H9 (cell line): ENCODE measurements around the gene ANAPC16. TPM values are rescaled to one million over a fixed set of nuclear protein-coding genes. Genes with fewer than 3 reads are reported as not detected.

Experiments
- DNase-seq: peaks from one replicate; pipeline ENCODE4 v3.0.0-alpha.2; 2017
- H2AFZ ChIP-seq: one replicate; pipeline ENCODE4 v1.6.1; 2013; ENCODE audit warnings: mild to moderate bottlenecking, low read length, control low read depth, moderate library complexity
- H2AK5ac ChIP-seq: 2 replicates; pipeline ENCODE4 v1.6.1; 2013; ENCODE audit warnings: low read length, control low read depth, mixed read lengths; ENCODE audit not compliant: insufficient read length
- H2BK120ac ChIP-seq: one replicate; pipeline ENCODE4 v1.6.1; 2013; ENCODE audit warnings: low read depth, mild to moderate bottlenecking, low read length, control low read depth, inconsistent platforms; ENCODE audit not compliant: poor library complexity, severe bottlenecking
- H2BK12ac ChIP-seq: 2 replicates; pipeline ENCODE4 v1.6.1; 2013; ENCODE audit warnings: low read length, control low read depth, mixed read lengths, low read depth; ENCODE audit not compliant: insufficient read length
- H2BK15ac ChIP-seq: 2 replicates; pipeline ENCODE4 v1.6.1; 2013; ENCODE audit warnings: low read depth, low read length, control low read depth
- H2BK20ac ChIP-seq: one replicate; pipeline ENCODE4 v1.6.1; 2013; ENCODE audit warnings: low read depth, mild to moderate bottlenecking, low read length, control low read depth, inconsistent platforms; ENCODE audit not compliant: poor library complexity, severe bottlenecking
- H2BK5ac ChIP-seq: 2 replicates; pipeline ENCODE4 v1.6.1; 2013; ENCODE audit warnings: low read length, control low read depth, mixed read lengths; ENCODE audit not compliant: insufficient read length
- H3K14ac ChIP-seq: 2 replicates; pipeline ENCODE4 v1.6.1; 2013; ENCODE audit warnings: low read length, control low read depth; ENCODE audit not compliant: insufficient read depth
- H3K18ac ChIP-seq: 2 replicates; pipeline ENCODE4 v1.6.1; 2013; ENCODE audit warnings: low read depth, mild to moderate bottlenecking, mixed read lengths, low read length, control low read depth; ENCODE audit not compliant: insufficient read length
- H3K23ac ChIP-seq: 2 replicates; pipeline ENCODE4 v1.6.1; 2013; ENCODE audit warnings: low read length, control low read depth, mixed read lengths, low read depth; ENCODE audit not compliant: insufficient read length
- H3K23me2 ChIP-seq: 2 replicates; pipeline ENCODE4 v1.6.1; 2013; ENCODE audit warnings: low read depth, mild to moderate bottlenecking, mixed read lengths, low read length, control low read depth; ENCODE audit not compliant: insufficient read length, poor library complexity, severe bottlenecking
- H3K27ac ChIP-seq: 2 replicates; pipeline ENCODE4 v1.5.1; 2013; ENCODE audit warnings: low read length, control low read depth, mixed read lengths, low read depth; ENCODE audit not compliant: insufficient read length
- H3K27me3 ChIP-seq: 2 replicates; pipeline ENCODE4 v1.6.1; 2013; ENCODE audit warnings: low read length, control low read depth, inconsistent platforms; ENCODE audit not compliant: insufficient read depth
- H3K4ac ChIP-seq: 2 replicates; pipeline ENCODE4 v1.6.1; 2013; ENCODE audit warnings: low read depth, mild to moderate bottlenecking, control low read depth, inconsistent platforms, low read length, moderate library complexity
- H3K4me1 ChIP-seq: 2 replicates; pipeline ENCODE4 v1.6.1; 2013; ENCODE audit warnings: low read length, control low read depth, inconsistent platforms; ENCODE audit not compliant: insufficient read depth
- H3K4me2 ChIP-seq: 2 replicates; pipeline ENCODE4 v1.6.1; 2013; ENCODE audit warnings: low read length, control low read depth, mixed read lengths; ENCODE audit not compliant: insufficient read length, insufficient read depth
- H3K56ac ChIP-seq: 2 replicates; pipeline ENCODE4 v1.6.1; 2013; ENCODE audit warnings: low read depth, mild to moderate bottlenecking, mixed read lengths, low read length, control low read depth; ENCODE audit not compliant: insufficient read length
- H3K79me1 ChIP-seq: 2 replicates; pipeline ENCODE4 v1.6.1; 2013; ENCODE audit warnings: low read depth, mild to moderate bottlenecking, moderate library complexity, low read length, control low read depth, inconsistent platforms; ENCODE audit not compliant: insufficient read depth, poor library complexity, severe bottlenecking
- H3K79me2 ChIP-seq: 2 replicates; pipeline ENCODE4 v1.6.1; 2013; ENCODE audit warnings: low read length, control low read depth, inconsistent platforms; ENCODE audit not compliant: insufficient read depth
- H3K9ac ChIP-seq: 2 replicates; pipeline ENCODE4 v1.6.1; 2013; ENCODE audit warnings: low read length, control low read depth, mixed read lengths; ENCODE audit not compliant: insufficient read length; ENCODE audit errors: extremely low read depth
- H3K9me3 ChIP-seq: one replicate; pipeline ENCODE4 v1.6.1; 2013; ENCODE audit warnings: low read depth, low read length, inconsistent platforms; ENCODE audit not compliant: control insufficient read depth
- H3T11ph ChIP-seq: one replicate; pipeline ENCODE4 v1.6.1; 2013; ENCODE audit warnings: mild to moderate bottlenecking, low read length, control low read depth, inconsistent platforms
- H4K20me1 ChIP-seq: one replicate; pipeline ENCODE4 v1.6.1; 2013; ENCODE audit not compliant: control insufficient read depth, insufficient read length, insufficient read depth
- H4K5ac ChIP-seq: 2 replicates; pipeline ENCODE4 v1.6.1; 2013; ENCODE audit warnings: low read depth, mild to moderate bottlenecking, mixed read lengths, low read length, control low read depth; ENCODE audit not compliant: insufficient read length
- H4K8ac ChIP-seq: replicated peaks from 2 replicates; pipeline ENCODE4 v1.6.1; 2013; ENCODE audit warnings: low read length, control low read depth, mixed read lengths, low read depth; ENCODE audit not compliant: insufficient read length
- H4K91ac ChIP-seq: 2 replicates; pipeline ENCODE4 v1.6.1; 2013; ENCODE audit warnings: low read depth, mild to moderate bottlenecking, moderate library complexity, mixed read lengths, low read length, control low read depth; ENCODE audit not compliant: insufficient read length
- H3K27ac Mint-ChIP-seq, 3 experiments: 2 replicates in 2 of 3; 3 replicates in 1 of 3; pipeline ENCODE4 v1.8.0; 2020 to 2021; ENCODE audit warnings: mixed read lengths in 3 of 3, mild to moderate bottlenecking in 1 of 3, moderate library complexity in 1 of 3
- H3K27me3 Mint-ChIP-seq: 2 replicates; pipeline ENCODE4 v1.8.0; 2021; ENCODE audit warnings: low read depth, mild to moderate bottlenecking, moderate library complexity, mixed read lengths
- H3K36me3 Mint-ChIP-seq, 3 experiments: 2 replicates in 2 of 3; 3 replicates in 1 of 3; pipeline ENCODE4 v1.8.0; 2020 to 2021; ENCODE audit warnings: low read depth in 3 of 3, mixed read lengths in 3 of 3; ENCODE audit not compliant: insufficient read depth in 1 of 3
- H3K4me1 Mint-ChIP-seq, 2 experiments: 2 replicates each; pipeline ENCODE4 v1.8.0; 2020; ENCODE audit warnings: mixed read lengths in 2 of 2
- H3K4me3 Mint-ChIP-seq, 2 experiments: 2 replicates in 1 of 2; 3 replicates in 1 of 2; pipeline ENCODE4 v1.8.0; 2020 to 2021; ENCODE audit warnings: mild to moderate bottlenecking in 2 of 2, mixed read lengths in 2 of 2, moderate library complexity in 1 of 2
- H3K9me3 Mint-ChIP-seq, 2 experiments: 2 replicates in 1 of 2; 3 replicates in 1 of 2; pipeline ENCODE4 v1.8.0; 2020; ENCODE audit warnings: mild to moderate bottlenecking in 2 of 2, mixed read lengths in 2 of 2, moderate library complexity in 1 of 2
- CTCF ChIP-seq: fragments of 200-600 bp; sonication (generic); conservative IDR thresholded peaks from 3 replicates; pipeline ENCODE4 v1.8.0; 2021; ENCODE audit warnings: antibody characterized with exemption, mild to moderate bottlenecking
- WGBS: extraction: QIAGEN DNeasy Blood & Tissue Kit; methylation state at CpG from one replicate; pipeline ENCODE4 v1.1.7; 2013; ENCODE audit warnings: missing lambda C conversion rate, low lambda C conversion rate, mixed read lengths; ENCODE audit not compliant: insufficient read length; ENCODE audit errors: extremely low coverage; 5-methylcytosine and 5-hydroxymethylcytosine counted together
- total RNA-seq: library from RNA; stranded (reverse); gene quantifications from 2 replicates; pipeline ENCODE4 v1.2.1, GENCODE V29; 2021

ANAPC16 gene
- total RNA-seq, 1 experiment from 2014 or later: 66.6 TPM

DNA sequence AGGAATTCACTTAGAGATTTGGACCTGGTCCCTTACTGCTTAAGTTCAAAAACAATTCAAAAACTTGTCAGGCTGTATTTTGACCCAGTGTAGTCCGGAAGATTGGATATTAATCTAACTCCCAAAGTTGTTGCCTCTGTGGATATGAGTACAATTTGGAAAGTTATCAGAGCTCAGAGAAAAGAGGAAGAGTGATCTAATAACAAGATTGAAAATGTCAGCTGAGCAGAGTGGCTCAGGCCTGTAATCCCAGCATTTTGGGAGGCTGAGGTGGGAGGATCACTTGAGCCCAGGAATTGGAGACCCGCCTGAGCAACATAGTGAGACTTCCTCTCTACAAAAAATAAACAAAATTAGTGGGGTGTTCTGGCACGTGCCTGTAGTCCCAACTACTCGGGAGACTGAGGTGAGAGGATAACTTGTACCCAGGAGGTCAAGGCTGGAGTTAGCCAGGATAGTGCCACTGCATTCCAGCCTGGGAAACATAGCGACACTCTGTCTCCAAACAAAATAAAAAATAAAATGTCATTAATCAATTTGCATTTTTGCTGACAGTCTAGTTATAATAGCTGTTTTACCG, 3.5 kb downstream of the ANAPC16 start:
- no peak overlapping the region for H3K18ac ChIP-seq
- H3K9ac ChIP-seq: no peak overlapping the region
- Mint-ChIP-seq H3K4me3 (no peak overlapping the region), H3K27me3 (peaks cover 3% of the 10 kb centered on the region; the same call in 1 of the 2 replicates), H3K9me3 (no peaks in the 10 kb centered on the region; a peak in 1 of 5 replicates), H3K27ac (peak overlapping the region in 1 of 3 experiments; percentile 80; a peak in 2 of 7 replicates), H3K4me1 (peaks cover 18 to 29% of the 10 kb centered on the region in 2 experiments), H3K36me3 (peaks cover 5 to 27% (median 18%) of the 10 kb centered on the region in 3 experiments; a peak in 6 of 7 replicates)
- DNase-seq: no peak
- H2BK5ac ChIP-seq: no peak overlapping the region
- no peak overlapping the region for H2BK15ac ChIP-seq
- H3K23ac ChIP-seq: no peak overlapping the region
- peaks cover 7% of the 10 kb centered on the region for H3K79me1 ChIP-seq
- no peak overlapping the region for H4K5ac ChIP-seq
- H3K4me2 ChIP-seq: no peak overlapping the region
- H3K27me3 ChIP-seq: no peaks in the 10 kb centered on the region
- H3K9me3 ChIP-seq: no peaks in the 10 kb centered on the region
- H4K20me1 ChIP-seq: no peaks in the 10 kb centered on the region
- no peak overlapping the region for H2BK120ac ChIP-seq
- H3T11ph ChIP-seq: no peak overlapping the region
- H2AFZ ChIP-seq: no peak overlapping the region
- 0 out of 2 replicates have a peak, but pooled peaks cover 2% of the 10 kb centered on the region for H3K4me1 ChIP-seq
- no peak overlapping the region for H2AK5ac ChIP-seq
- TF ChIP-seq CTCF: no peak
- H3K56ac ChIP-seq: no peak overlapping the region
- no peak overlapping the region for H2BK12ac ChIP-seq
- WGBS: no CpG with 5 or more reads among the region's 6 CpGs
- peaks cover 5% of the 10 kb centered on the region for H3K23me2 ChIP-seq
- H3K27ac ChIP-seq: no peak overlapping the region
- no peak overlapping the region for H4K91ac ChIP-seq
- peaks cover 10% of the 10 kb centered on the region; the same call in 1 of the 2 replicates for H3K79me2 ChIP-seq
- no peak overlapping the region for H2BK20ac ChIP-seq
- no peak overlapping the region for H3K4ac ChIP-seq
- no peak overlapping the region for H4K8ac ChIP-seq
- H3K14ac ChIP-seq: no peak overlapping the region
